Ishikawa (cell line): ENCODE measurements around the gene MAGI2.

Source experiments
- CEBPB ChIP-seq: IDR thresholded peaks from 2 replicates; pipeline ENCODE4 v1.6.1; 2012
- CREB1 ChIP-seq: IDR thresholded peaks from 2 replicates; pipeline ENCODE4 v1.6.1; 2012; ENCODE audit warnings: low read depth
- EP300 ChIP-seq: IDR thresholded peaks from 2 replicates; pipeline ENCODE4 v1.6.1; 2012; ENCODE audit warnings: borderline replicate concordance
- FOXM1 ChIP-seq: IDR thresholded peaks from 2 replicates; pipeline ENCODE4 v1.6.1; 2012; ENCODE audit warnings: low read depth, borderline replicate concordance
- MAX ChIP-seq: IDR thresholded peaks from 2 replicates; pipeline ENCODE4 v1.6.1; 2012
- RAD21 ChIP-seq: IDR thresholded peaks from 2 replicates; pipeline ENCODE4 v1.6.1; 2012; ENCODE audit warnings: low read depth
- REST ChIP-seq: IDR thresholded peaks from 2 replicates; pipeline ENCODE4 v1.6.1; 2012; ENCODE audit warnings: low read depth, mild to moderate bottlenecking
- TAF1 ChIP-seq: IDR thresholded peaks from 2 replicates; pipeline ENCODE4 v1.6.1; 2012; ENCODE audit warnings: low read depth, mild to moderate bottlenecking
- USF1 ChIP-seq: IDR thresholded peaks from 2 replicates; pipeline ENCODE4 v1.6.1; 2012
- ZBTB7A ChIP-seq: IDR thresholded peaks from 2 replicates; pipeline ENCODE4 v1.6.1; 2012; ENCODE audit warnings: low read depth

- TF ChIP-seq EP300 (no peak), REST (no peak), RAD21 (no peak), CREB1 (no peak), CEBPB (no peak), MAX (no peak), ZBTB7A (no peak), FOXM1 (no peak), TAF1 (no peak), USF1 (no peak)
Measured at GRCh38 chr7:79340212-79340611, 113.3 kb downstream of the MAGI2 start.
